GM12878 (cell line): Measurements from ENCODE around the gene ADRA2B. TPM values are rescaled to one million over a fixed set of nuclear protein-coding genes. Genes with fewer than 3 reads are reported as not detected.
A peak's percentile ranks its signal among the peaks of the same experiment; 100 is the strongest.

Experiments
- ATAC-seq: fragments of 200-7000 bp; cut with Tn5 transposase; 3 replicates; pipeline ENCODE4 v1.9.1; 2020; ENCODE audit warnings: mild to moderate bottlenecking, moderate library complexity
- BruUV-seq: library from RNA; stranded (reverse); fragments of 400-500 nt; replicated peaks from 2 replicates; lab custom pipeline; 2021; lab: Mats Ljungman, UMichigan
- CTCF ChIA-PET: fragments of 300-600 bp; sonication (Branson Sonifier 250); formaldehyde crosslinking; extraction: SDS; loops from one replicate; lab custom pipeline; 2021; ENCODE audit warnings: inconsistent platforms; lab: Yijun Ruan, JAX
- POLR2A ChIA-PET: fragments of 350-600 bp; formaldehyde crosslinking; extraction: SDS; loops from one replicate; lab custom pipeline; 2021; ENCODE audit warnings: inconsistent platforms; lab: Charles Lee
- RAD21 ChIA-PET: fragments of 300-600 bp; sonication (Branson Sonifier 250); formaldehyde crosslinking; loops from one replicate; lab custom pipeline; 2023; ENCODE audit warnings: antibody characterized with exemption; ENCODE audit not compliant: unreplicated experiment; lab: Charles Lee
- SMC1A ChIA-PET: fragments of 300-600 bp; sonication (Branson Sonifier 250); formaldehyde crosslinking; loops from one replicate; lab custom pipeline; 2023; ENCODE audit not compliant: unreplicated experiment, uncharacterized antibody; lab: Charles Lee
- DNase-seq: peaks from one replicate; pipeline ENCODE4 v3.0.0-alpha.2; 2011; ENCODE audit warnings: low read depth, low spot score
- FAIRE-seq: peaks from 3 replicates; lab custom pipeline; 2011; peaks lifted over from hg19 to GRCh38; lab: Jason Lieb, UNC
- H2AFZ ChIP-seq: 2 replicates; pipeline ENCODE4 v1.6.0; 2011; ENCODE audit warnings: low read depth, low read length, control low read depth; ENCODE audit not compliant: control insufficient read depth
- H3K27ac ChIP-seq: 2 replicates; pipeline ENCODE4 v1.5.1; 2011; ENCODE audit warnings: control low read depth; ENCODE audit not compliant: control insufficient read depth, insufficient read depth
- H3K27me3 ChIP-seq, 2 experiments: replicated peaks in 1 of 2; 2 replicates each; pipeline versions ENCODE4 v1.6.0 to v1.6.1; 2011; ENCODE audit warnings: low read length in 1 of 2; ENCODE audit not compliant: control insufficient read depth in 2 of 2, insufficient read depth in 2 of 2
- H3K36me3 ChIP-seq, 2 experiments: 2 replicates each; pipeline ENCODE4 v1.5.1; 2011; ENCODE audit warnings: low read length in 1 of 2; ENCODE audit not compliant: control insufficient read depth in 2 of 2, insufficient read depth in 2 of 2
- H3K4me1 ChIP-seq: 2 replicates; pipeline ENCODE4 v1.6.1; 2011; ENCODE audit warnings: mild to moderate bottlenecking, low read length, moderate library complexity, mixed read lengths; ENCODE audit not compliant: control insufficient read depth, insufficient read depth
- H3K4me2 ChIP-seq: 2 replicates; pipeline ENCODE4 v1.6.0; 2011; ENCODE audit warnings: control low read depth; ENCODE audit not compliant: control insufficient read depth, insufficient read depth
- H3K4me3 ChIP-seq: fragments of 200-600 bp; sonication (generic); 2 replicates; pipeline ENCODE4 v1.5.1; 2016
- H3K79me2 ChIP-seq: 2 replicates; pipeline ENCODE4 v1.6.0; 2011; ENCODE audit warnings: low read length; ENCODE audit not compliant: control insufficient read depth, insufficient read depth
- H3K9ac ChIP-seq: 2 replicates; pipeline ENCODE4 v1.8.0; 2011; ENCODE audit warnings: low read length, control low read depth, mixed read lengths; ENCODE audit not compliant: control insufficient read depth, insufficient read depth
- H3K9me3 ChIP-seq: replicated peaks from 3 replicates; pipeline ENCODE4 v1.5.1; 2011; ENCODE audit warnings: mild to moderate bottlenecking, low read length; ENCODE audit not compliant: control insufficient read depth, insufficient read depth
- H4K20me1 ChIP-seq: 2 replicates; pipeline ENCODE4 v1.6.0; 2011; ENCODE audit not compliant: control insufficient read depth, insufficient read depth
- ATF2 ChIP-seq: IDR thresholded peaks from 2 replicates; pipeline ENCODE4 v1.6.1; 2012; ENCODE audit warnings: low read length, inconsistent platforms
- BCL11A ChIP-seq: IDR thresholded peaks from 2 replicates; pipeline ENCODE4 v1.6.1; 2011; ENCODE audit warnings: low read depth, low read length
- EP300 ChIP-seq, 2 experiments: fragments of 150-350 bp in 1 of 2; IDR thresholded peaks; 2 replicates each; pipeline ENCODE4 v1.6.1; 2011 to 2012; ENCODE audit warnings: low read depth in 2 of 2, low read length in 2 of 2, borderline replicate concordance in 1 of 2, improper control_type of control experiment in 1 of 2, inconsistent platforms in 1 of 2; ENCODE audit not compliant: control insufficient read depth in 1 of 2
- HDGF ChIP-seq: fragments of 450-650 bp; IDR thresholded peaks from 2 replicates; pipeline ENCODE4 v1.6.1; 2016; ENCODE audit warnings: antibody characterized with exemption
- IRF4 ChIP-seq: IDR thresholded peaks from 2 replicates; pipeline ENCODE4 v1.6.1; 2011; ENCODE audit warnings: low read depth, low read length
- NRF1 ChIP-seq: conservative IDR thresholded peaks from 2 replicates; pipeline ENCODE4 v1.6.1; 2011; ENCODE audit warnings: mild to moderate bottlenecking, low read depth, low read length, improper control_type of control experiment
- RAD51 ChIP-seq: fragments of 450-650 bp; IDR thresholded peaks from 2 replicates; pipeline ENCODE4 v1.6.1; 2016; ENCODE audit warnings: moderate library complexity, mild to moderate bottlenecking, inconsistent platforms
- WGBS: methylation state at CpG from one replicate; pipeline ENCODE4 v1.1.6; 2016; ENCODE audit warnings: low lambda C conversion rate; ENCODE audit not compliant: insufficient replicate concordance, insufficient coverage; ENCODE audit errors: missing lambda C conversion rate; 5-methylcytosine and 5-hydroxymethylcytosine counted together
- in situ Hi-C: fragments of 300-500 bp; cut with MboI; formaldehyde crosslinking; loops from 9 replicates; pipeline ENCODE4 v1.14.3; 2018; ENCODE audit warnings: mixed read lengths
- intact Hi-C: fragments of 100-400 bp; cut with micrococcal nuclease; formaldehyde crosslinking; loops from one replicate; pipeline ENCODE4 v1.14.2; 2022; ENCODE audit not compliant: unreplicated experiment
- polyA plus RNA-seq, 11 experiments: library from polyadenylated mRNA; depleted of rRNA in 4 of 11; unstranded in 6 of 11; stranded (reverse) in 5 of 11; fragments of >200 nt; fragmentation: Nextera tagmentation in 4 of 11; fragmentation: Illumina TruSeq in 1 of 11; extraction: Ambion mirVana in 4 of 11; extraction: Trizol in 1 of 11; gene quantifications; 1 replicate in 1 of 11; 2 replicates in 10 of 11; pipeline versions ENCODE4 v1.2.1 to v1.2.3, GENCODE V29; 2011 to 2016; ENCODE audit warnings: inconsistent platforms in 2 of 11, missing spikeins in 2 of 11, low read depth in 1 of 11
- total RNA-seq, 4 experiments: library from RNA; depleted of rRNA in 3 of 4; stranded (reverse); fragments of >200 nt in 3 of 4; fragmentation: Illumina TruSeq in 1 of 4; extraction: Trizol in 1 of 4; gene quantifications; 2 replicates each; pipeline versions ENCODE4 v1.2.1 to v1.2.3, GENCODE V29; 2013 to 2021
- TF ChIP-seq, protein P1 (sequence below): fragments of 450-650 bp; IDR thresholded peaks from 2 replicates; pipeline ENCODE4 v1.6.1; 2017; ENCODE audit warnings: mild to moderate bottlenecking, moderate library complexity
- TF ChIP-seq, protein P2 (sequence below): fragments of 450-650 bp; IDR thresholded peaks from 2 replicates; pipeline ENCODE4 v1.6.1; 2017; ENCODE audit warnings: low read depth, mild to moderate bottlenecking, moderate library complexity
- TF ChIP-seq, protein P3 (sequence below): fragments of 450-650 bp; IDR thresholded peaks from 2 replicates; pipeline ENCODE4 v1.6.1; 2016; ENCODE audit warnings: mild to moderate bottlenecking, moderate library complexity, borderline replicate concordance

The ADRA2B gene
- total and polyA plus RNA-seq, 10 of the 15 experiments (the other 5 are each of a cell fraction or from before 2014, with no cell fraction given), result 0.01 to 0.10 (median 0.04) TPM; not detected in 6

DNA sequence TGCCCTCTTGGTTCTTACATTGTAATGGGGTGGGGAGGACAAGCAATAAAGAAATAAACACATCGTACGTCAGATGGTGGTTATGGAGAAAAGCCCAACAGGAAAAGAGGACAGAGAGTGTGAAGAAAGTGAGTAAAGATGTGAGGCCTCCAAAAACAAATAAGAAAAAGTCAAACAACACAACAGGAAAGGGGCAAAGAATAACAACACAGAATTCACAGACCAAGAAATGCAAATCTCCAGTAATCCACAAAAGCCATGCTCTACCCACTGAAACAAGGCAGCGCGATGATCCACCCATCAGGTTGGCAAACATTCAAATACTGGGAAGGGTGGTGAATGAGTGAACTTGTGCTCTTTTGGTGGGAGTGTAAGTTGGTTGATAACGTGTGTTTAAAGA is 45.5 kb upstream of the ADRA2B start:
- Histone ChIP-seq H3K27ac (peak overlapping the region; percentile 100), H3K36me3 (no peaks in the 10 kb centered on the region), H4K20me1 (no peaks in the 10 kb centered on the region), H3K4me3 (peak overlapping the region; percentile 18; the same call in 1 of the 2 replicates), H3K79me2 (no peaks in the 10 kb centered on the region; the same call in none of the 2 replicates), H3K27me3 (no peaks in the 10 kb centered on the region), H3K4me1 (peaks cover 72% of the 10 kb centered on the region), H2AFZ (peak overlapping the region; percentile 0; the same call in 1 of the 2 replicates), H3K9ac (no peak overlapping the region; the same call in 1 of the 2 replicates), H3K4me2 (peak overlapping the region; percentile 93), H3K9me3 (peaks cover 3% of the 10 kb centered on the region; the same call in 2 of the 3 replicates)
- POLR2A ChIA-PET, result interaction anchor here (1.0 to 6.3 kb wide), 5 partner anchors 15 to 46 kb away, joined by 3 to 80 read pairs (median 14); partner anchors contain the start of genes ASTL, DUSP2 and STARD7
- WGBS, result 0% methylated on average over 5 of the region's 5 CpGs
- peak; percentile 66 for DNase-seq
- in situ Hi-C loops (no loop called here), intact Hi-C loops (no loop called here)
- ATAC-seq, result no peak
- no TSS peak for BruUV-seq
- SMC1A ChIA-PET, result interaction anchor here (0.9 to 4.1 kb wide), 5 partner anchors 12 to 72 kb away, joined by 3 to 52 read pairs (median 5); partner anchors contain the start of gene DUSP2
- RAD21 ChIA-PET, result interaction anchor here (2.9 to 5.4 kb wide), 3 partner anchors 12 to 20 kb away, joined by 34 to 59 read pairs (median 50); no protein-coding TSS in a partner anchor
- CTCF ChIA-PET, result interaction anchor here (1.0 to 5.5 kb wide), 3 partner anchors 12 to 23 kb away, joined by 4 to 68 read pairs (median 25); partner anchors contain the start of genes ASTL and DUSP2
- FAIRE-seq, result no peak
- TF ChIP-seq ATF2, result no peak
- TF ChIP-seq, protein P1, sequence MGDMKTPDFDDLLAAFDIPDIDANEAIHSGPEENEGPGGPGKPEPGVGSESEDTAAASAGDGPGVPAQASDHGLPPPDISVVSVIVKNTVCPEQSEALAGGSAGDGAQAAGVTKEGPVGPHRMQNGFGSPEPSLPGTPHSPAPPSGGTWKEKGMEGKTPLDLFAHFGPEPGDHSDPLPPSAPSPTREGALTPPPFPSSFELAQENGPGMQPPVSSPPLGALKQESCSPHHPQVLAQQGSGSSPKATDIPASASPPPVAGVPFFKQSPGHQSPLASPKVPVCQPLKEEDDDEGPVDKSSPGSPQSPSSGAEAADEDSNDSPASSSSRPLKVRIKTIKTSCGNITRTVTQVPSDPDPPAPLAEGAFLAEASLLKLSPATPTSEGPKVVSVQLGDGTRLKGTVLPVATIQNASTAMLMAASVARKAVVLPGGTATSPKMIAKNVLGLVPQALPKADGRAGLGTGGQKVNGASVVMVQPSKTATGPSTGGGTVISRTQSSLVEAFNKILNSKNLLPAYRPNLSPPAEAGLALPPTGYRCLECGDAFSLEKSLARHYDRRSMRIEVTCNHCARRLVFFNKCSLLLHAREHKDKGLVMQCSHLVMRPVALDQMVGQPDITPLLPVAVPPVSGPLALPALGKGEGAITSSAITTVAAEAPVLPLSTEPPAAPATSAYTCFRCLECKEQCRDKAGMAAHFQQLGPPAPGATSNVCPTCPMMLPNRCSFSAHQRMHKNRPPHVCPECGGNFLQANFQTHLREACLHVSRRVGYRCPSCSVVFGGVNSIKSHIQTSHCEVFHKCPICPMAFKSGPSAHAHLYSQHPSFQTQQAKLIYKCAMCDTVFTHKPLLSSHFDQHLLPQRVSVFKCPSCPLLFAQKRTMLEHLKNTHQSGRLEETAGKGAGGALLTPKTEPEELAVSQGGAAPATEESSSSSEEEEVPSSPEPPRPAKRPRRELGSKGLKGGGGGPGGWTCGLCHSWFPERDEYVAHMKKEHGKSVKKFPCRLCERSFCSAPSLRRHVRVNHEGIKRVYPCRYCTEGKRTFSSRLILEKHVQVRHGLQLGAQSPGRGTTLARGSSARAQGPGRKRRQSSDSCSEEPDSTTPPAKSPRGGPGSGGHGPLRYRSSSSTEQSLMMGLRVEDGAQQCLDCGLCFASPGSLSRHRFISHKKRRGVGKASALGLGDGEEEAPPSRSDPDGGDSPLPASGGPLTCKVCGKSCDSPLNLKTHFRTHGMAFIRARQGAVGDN, result peak; percentile 86
- TF ChIP-seq, protein P2, sequence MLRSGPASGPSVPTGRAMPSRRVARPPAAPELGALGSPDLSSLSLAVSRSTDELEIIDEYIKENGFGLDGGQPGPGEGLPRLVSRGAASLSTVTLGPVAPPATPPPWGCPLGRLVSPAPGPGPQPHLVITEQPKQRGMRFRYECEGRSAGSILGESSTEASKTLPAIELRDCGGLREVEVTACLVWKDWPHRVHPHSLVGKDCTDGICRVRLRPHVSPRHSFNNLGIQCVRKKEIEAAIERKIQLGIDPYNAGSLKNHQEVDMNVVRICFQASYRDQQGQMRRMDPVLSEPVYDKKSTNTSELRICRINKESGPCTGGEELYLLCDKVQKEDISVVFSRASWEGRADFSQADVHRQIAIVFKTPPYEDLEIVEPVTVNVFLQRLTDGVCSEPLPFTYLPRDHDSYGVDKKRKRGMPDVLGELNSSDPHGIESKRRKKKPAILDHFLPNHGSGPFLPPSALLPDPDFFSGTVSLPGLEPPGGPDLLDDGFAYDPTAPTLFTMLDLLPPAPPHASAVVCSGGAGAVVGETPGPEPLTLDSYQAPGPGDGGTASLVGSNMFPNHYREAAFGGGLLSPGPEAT, result peak; percentile 49; the same call in 1 of the 2 replicates
- TF ChIP-seq, protein P3, sequence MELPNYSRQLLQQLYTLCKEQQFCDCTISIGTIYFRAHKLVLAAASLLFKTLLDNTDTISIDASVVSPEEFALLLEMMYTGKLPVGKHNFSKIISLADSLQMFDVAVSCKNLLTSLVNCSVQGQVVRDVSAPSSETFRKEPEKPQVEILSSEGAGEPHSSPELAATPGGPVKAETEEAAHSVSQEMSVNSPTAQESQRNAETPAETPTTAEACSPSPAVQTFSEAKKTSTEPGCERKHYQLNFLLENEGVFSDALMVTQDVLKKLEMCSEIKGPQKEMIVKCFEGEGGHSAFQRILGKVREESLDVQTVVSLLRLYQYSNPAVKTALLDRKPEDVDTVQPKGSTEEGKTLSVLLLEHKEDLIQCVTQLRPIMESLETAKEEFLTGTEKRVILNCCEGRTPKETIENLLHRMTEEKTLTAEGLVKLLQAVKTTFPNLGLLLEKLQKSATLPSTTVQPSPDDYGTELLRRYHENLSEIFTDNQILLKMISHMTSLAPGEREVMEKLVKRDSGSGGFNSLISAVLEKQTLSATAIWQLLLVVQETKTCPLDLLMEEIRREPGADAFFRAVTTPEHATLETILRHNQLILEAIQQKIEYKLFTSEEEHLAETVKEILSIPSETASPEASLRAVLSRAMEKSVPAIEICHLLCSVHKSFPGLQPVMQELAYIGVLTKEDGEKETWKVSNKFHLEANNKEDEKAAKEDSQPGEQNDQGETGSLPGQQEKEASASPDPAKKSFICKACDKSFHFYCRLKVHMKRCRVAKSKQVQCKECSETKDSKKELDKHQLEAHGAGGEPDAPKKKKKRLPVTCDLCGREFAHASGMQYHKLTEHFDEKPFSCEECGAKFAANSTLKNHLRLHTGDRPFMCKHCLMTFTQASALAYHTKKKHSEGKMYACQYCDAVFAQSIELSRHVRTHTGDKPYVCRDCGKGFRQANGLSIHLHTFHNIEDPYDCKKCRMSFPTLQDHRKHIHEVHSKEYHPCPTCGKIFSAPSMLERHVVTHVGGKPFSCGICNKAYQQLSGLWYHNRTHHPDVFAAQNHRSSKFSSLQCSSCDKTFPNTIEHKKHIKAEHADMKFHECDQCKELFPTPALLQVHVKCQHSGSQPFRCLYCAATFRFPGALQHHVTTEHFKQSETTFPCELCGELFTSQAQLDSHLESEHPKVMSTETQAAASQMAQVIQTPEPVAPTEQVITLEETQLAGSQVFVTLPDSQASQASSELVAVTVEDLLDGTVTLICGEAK, result no peak
- no peak for TF ChIP-seq IRF4
- TF ChIP-seq RAD51, result no peak
- TF ChIP-seq NRF1, result no peak
- no peak for TF ChIP-seq HDGF
- no peak for TF ChIP-seq EP300 (IDR thresholded peaks at IDR 0.05; ENCODE audit: borderline replicate concordance in 1 of 2, control insufficient read depth in 1 of 2, low read depth in 2 of 2, low read length in 2 of 2)
- no peak for TF ChIP-seq BCL11A
